Activated CD8-positive, alpha-beta T cell treated with anti-CD3 and anti-CD28 coated beads, Interleukin-2, amount 10 ng/mL, durations not matched to agents 7 days and 5 days (primary cell): ENCODE measurements around the gene CTU2. TPM values are rescaled to one million over a fixed set of nuclear protein-coding genes. Genes with fewer than 3 reads are reported as not detected.
A peak's percentile ranks its signal among the peaks of the same experiment; 100 is the strongest.

Experiments used
- ATAC-seq: fragments of 150-1000 bp; cut with Tn5 transposase; one replicate; pipeline ENCODE4 v1.10.0; 2021; ENCODE audit warnings: moderate library complexity
- CTCF ChIA-PET: fragments of 350-600 bp; sonication (Branson Sonifier 250); formaldehyde crosslinking; loops from one replicate; lab custom pipeline; 2021; ENCODE audit warnings: antibody characterized with exemption; lab: Charles Lee
- POLR2A ChIA-PET: fragments of 350-600 bp; sonication (Branson Sonifier 250); formaldehyde crosslinking; loops from one replicate; lab custom pipeline; 2021; ENCODE audit warnings: antibody characterized with exemption; lab: Charles Lee
- DNase-seq: peaks from one replicate; pipeline ENCODE4 v3.0.0-alpha.2; 2020
- H3K27ac Mint-ChIP-seq: one replicate; pipeline ENCODE4 v1.8.0; 2021; ENCODE audit warnings: mild to moderate bottlenecking, mixed read lengths
- H3K27me3 Mint-ChIP-seq: one replicate; pipeline ENCODE4 v1.8.0; 2021; ENCODE audit warnings: low read depth, mixed read lengths
- H3K36me3 Mint-ChIP-seq: one replicate; pipeline ENCODE4 v1.8.0; 2021; ENCODE audit warnings: low read depth, mixed read lengths
- H3K4me1 Mint-ChIP-seq: one replicate; pipeline ENCODE4 v1.8.0; 2021; ENCODE audit warnings: low read depth, mixed read lengths
- H3K4me3 Mint-ChIP-seq: one replicate; pipeline ENCODE4 v1.8.0; 2021; ENCODE audit warnings: mild to moderate bottlenecking, mixed read lengths
- H3K9me3 Mint-ChIP-seq: one replicate; pipeline ENCODE4 v1.8.0; 2022; ENCODE audit warnings: mixed read lengths; ENCODE audit not compliant: insufficient read depth
- total RNA-seq, 2 experiments: library from RNA; stranded (reverse); gene quantifications; one replicate each; pipeline ENCODE4 v1.2.3, GENCODE V29; 2021

The CTU2 gene
- total RNA-seq, 2 experiments from 2014 or later = 27.5 to 29.2 TPM

- ChIA-PET POLR2A (interaction anchor here (0.6 to 2.3 kb wide), 3 partner anchors 10 to 238 kb away, joined by 3 to 15 read pairs (median 3); partner anchors contain the start of genes CYBA and ZFPM1), CTCF (interaction anchor here (1.0 kb wide), 1 partner anchor 9 kb away, joined by 3 read pairs; no protein-coding TSS in a partner anchor)
- H3K27ac Mint-ChIP-seq = peak overlapping the region; percentile 92
- ATAC-seq (no peak), DNase-seq (no peak)
- peaks cover 60% of the 10 kb centered on the region for H3K4me1 Mint-ChIP-seq
- H3K36me3 Mint-ChIP-seq = peaks cover 2% of the 10 kb centered on the region
- H3K27me3 Mint-ChIP-seq = no peaks in the 10 kb centered on the region
- peak overlapping the region; percentile 34 for H3K4me3 Mint-ChIP-seq
- no peaks in the 10 kb centered on the region for H3K9me3 Mint-ChIP-seq
These were observed 15.0 kb upstream of the CTU2 start for GRCh38 chr16:88691129-88691813.

- Mint-ChIP-seq H3K27ac (peak overlapping the region; percentile 92), H3K9me3 (no peaks in the 10 kb centered on the region), H3K27me3 (no peaks in the 10 kb centered on the region), H3K4me3 (peak overlapping the region; percentile 52), H3K36me3 (peaks cover 5% of the 10 kb centered on the region), H3K4me1 (peaks cover 57% of the 10 kb centered on the region)
- ChIA-PET CTCF (interaction anchor here (0.8 to 1.0 kb wide), 2 partner anchors 8 to 11 kb away, joined by 3 to 4 read pairs; no protein-coding TSS in a partner anchor), POLR2A (interaction anchor here (0.7 to 2.3 kb wide), 2 partner anchors 9 to 42 kb away, joined by 3 to 15 read pairs; partner anchors contain the start of gene CYBA)
- DNase-seq (peak; percentile 62), ATAC-seq (peak; percentile 55)
These were observed 14.3 kb upstream of the CTU2 start for GRCh38 chr16:88691924-88692560.

GRCh38 chr16:88692861-88693260 is 13.4 kb upstream of the CTU2 start:
- DNase-seq (no peak), ATAC-seq (no peak)
- Mint-ChIP-seq H3K4me1 (peaks cover 61% of the 10 kb centered on the region), H3K9me3 (no peaks in the 10 kb centered on the region), H3K36me3 (peaks cover 11% of the 10 kb centered on the region), H3K4me3 (peak overlapping the region; percentile 52), H3K27ac (peak overlapping the region; percentile 92), H3K27me3 (no peaks in the 10 kb centered on the region)
- ChIA-PET POLR2A (interaction anchor here (2.3 kb wide), 1 partner anchor 9 kb away, joined by 15 read pairs; no protein-coding TSS in a partner anchor), CTCF (interaction anchor here (0.8 kb wide), 1 partner anchor 10 kb away, joined by 4 read pairs; no protein-coding TSS in a partner anchor)

- peaks cover 17% of the 10 kb centered on the region for H3K36me3 Mint-ChIP-seq
- no peaks in the 10 kb centered on the region for H3K27me3 Mint-ChIP-seq
- DNase-seq (no peak), ATAC-seq (no peak)
- peaks cover 66% of the 10 kb centered on the region for H3K4me1 Mint-ChIP-seq
- H3K27ac Mint-ChIP-seq = no peak overlapping the region
- no peaks in the 10 kb centered on the region for H3K9me3 Mint-ChIP-seq
- POLR2A ChIA-PET = no interaction called here
- H3K4me3 Mint-ChIP-seq = no peak overlapping the region
- CTCF ChIA-PET = no interaction called here
These were observed 12.7 kb upstream of the CTU2 start for GRCh38 chr16:88693420-88694177.

- Mint-ChIP-seq H3K27me3 (no peaks in the 10 kb centered on the region), H3K36me3 (peaks cover 20% of the 10 kb centered on the region), H3K9me3 (no peaks in the 10 kb centered on the region), H3K27ac (peak overlapping the region; percentile 47), H3K4me3 (no peak overlapping the region), H3K4me1 (peaks cover 62% of the 10 kb centered on the region)
- POLR2A ChIA-PET = no interaction called here
- ATAC-seq (no peak), DNase-seq (no peak)
- CTCF ChIA-PET = interaction anchor here (0.6 kb wide), 1 partner anchor 13 kb away, joined by 3 read pairs; no protein-coding TSS in a partner anchor
These were observed 11.8 kb upstream of the CTU2 start for GRCh38 chr16:88694221-88695087.

GRCh38 chr16:88695218-88695617 is 11.1 kb upstream of the CTU2 start:
- no peak for ATAC-seq
- peak overlapping the region; percentile 61 for H3K27ac Mint-ChIP-seq
- CTCF ChIA-PET = interaction anchor here (0.6 kb wide), 1 partner anchor 13 kb away, joined by 3 read pairs; no protein-coding TSS in a partner anchor

GRCh38 chr16:88695753-88696152 is 10.6 kb upstream of the CTU2 start:
- CTCF ChIA-PET = no interaction called here
- peak overlapping the region; percentile 61 for H3K27ac Mint-ChIP-seq

More at GRCh38 chr16:88695218-88695617, 11.1 kb upstream of the CTU2 start:
- H3K4me1 Mint-ChIP-seq = peaks cover 64% of the 10 kb centered on the region
- POLR2A ChIA-PET = no interaction called here
- no peaks in the 10 kb centered on the region for H3K9me3 Mint-ChIP-seq
- no peak for DNase-seq
- no peak overlapping the region for H3K4me3 Mint-ChIP-seq
- H3K36me3 Mint-ChIP-seq = peaks cover 27% of the 10 kb centered on the region
- no peaks in the 10 kb centered on the region for H3K27me3 Mint-ChIP-seq

GRCh38 chr16:88696441-88696840 is 9.9 kb upstream of the CTU2 start:
- Mint-ChIP-seq H3K4me1 (peaks cover 60% of the 10 kb centered on the region), H3K4me3 (no peak overlapping the region), H3K27ac (peak overlapping the region; percentile 49), H3K27me3 (no peaks in the 10 kb centered on the region), H3K9me3 (no peaks in the 10 kb centered on the region), H3K36me3 (peaks cover 37% of the 10 kb centered on the region)
- ATAC-seq = no peak
- POLR2A ChIA-PET = no interaction called here
- CTCF ChIA-PET = no interaction called here
- no peak for DNase-seq

More at GRCh38 chr16:88695753-88696152, 10.6 kb upstream of the CTU2 start:
- Mint-ChIP-seq H3K4me1 (peaks cover 64% of the 10 kb centered on the region), H3K4me3 (no peak overlapping the region), H3K27me3 (no peaks in the 10 kb centered on the region), H3K36me3 (peaks cover 32% of the 10 kb centered on the region), H3K9me3 (no peaks in the 10 kb centered on the region)
- ATAC-seq (no peak), DNase-seq (no peak)
- POLR2A ChIA-PET = no interaction called here

GRCh38 chr16:88697116-88697830 is 9.0 kb upstream of the CTU2 start:
- CTCF ChIA-PET = interaction anchor here (1.2 kb wide), 1 partner anchor 12 kb away, joined by 4 read pairs; no protein-coding TSS in a partner anchor
- no peak overlapping the region for H3K4me3 Mint-ChIP-seq
- ATAC-seq = no peak
- peaks cover 44% of the 10 kb centered on the region for H3K36me3 Mint-ChIP-seq
- no peak for DNase-seq
- POLR2A ChIA-PET = no interaction called here
- H3K4me1 Mint-ChIP-seq = peaks cover 55% of the 10 kb centered on the region
- no peaks in the 10 kb centered on the region for H3K27me3 Mint-ChIP-seq
- H3K9me3 Mint-ChIP-seq = no peaks in the 10 kb centered on the region
- peak overlapping the region; percentile 68 for H3K27ac Mint-ChIP-seq

- no peak for ATAC-seq
- Mint-ChIP-seq H3K36me3 (peaks cover 51% of the 10 kb centered on the region), H3K27ac (peak overlapping the region; percentile 68), H3K27me3 (no peaks in the 10 kb centered on the region), H3K4me1 (peaks cover 53% of the 10 kb centered on the region), H3K9me3 (no peaks in the 10 kb centered on the region), H3K4me3 (no peak overlapping the region)
- peak; percentile 49 for DNase-seq
- ChIA-PET CTCF (interaction anchor here (0.8 to 1.3 kb wide), 3 partner anchors 13 to 78 kb away, joined by 3 to 4 read pairs (median 3); no protein-coding TSS in a partner anchor), POLR2A (no interaction called here)
These were observed 8.3 kb upstream of the CTU2 start for GRCh38 chr16:88697831-88698615.
